ENCODE measurements around the gene CCDC183. TPM values are rescaled to one million over a fixed set of nuclear protein-coding genes. Genes with fewer than 3 reads are reported as not detected.

The CCDC183 gene
- total and polyA plus RNA-seq, 10 of the 15 experiments (the other 5 are each of a cell fraction or from before 2014, with no cell fraction given), result 0.04 to 1.2 (median 0.55) TPM; not detected in 5

DNA sequence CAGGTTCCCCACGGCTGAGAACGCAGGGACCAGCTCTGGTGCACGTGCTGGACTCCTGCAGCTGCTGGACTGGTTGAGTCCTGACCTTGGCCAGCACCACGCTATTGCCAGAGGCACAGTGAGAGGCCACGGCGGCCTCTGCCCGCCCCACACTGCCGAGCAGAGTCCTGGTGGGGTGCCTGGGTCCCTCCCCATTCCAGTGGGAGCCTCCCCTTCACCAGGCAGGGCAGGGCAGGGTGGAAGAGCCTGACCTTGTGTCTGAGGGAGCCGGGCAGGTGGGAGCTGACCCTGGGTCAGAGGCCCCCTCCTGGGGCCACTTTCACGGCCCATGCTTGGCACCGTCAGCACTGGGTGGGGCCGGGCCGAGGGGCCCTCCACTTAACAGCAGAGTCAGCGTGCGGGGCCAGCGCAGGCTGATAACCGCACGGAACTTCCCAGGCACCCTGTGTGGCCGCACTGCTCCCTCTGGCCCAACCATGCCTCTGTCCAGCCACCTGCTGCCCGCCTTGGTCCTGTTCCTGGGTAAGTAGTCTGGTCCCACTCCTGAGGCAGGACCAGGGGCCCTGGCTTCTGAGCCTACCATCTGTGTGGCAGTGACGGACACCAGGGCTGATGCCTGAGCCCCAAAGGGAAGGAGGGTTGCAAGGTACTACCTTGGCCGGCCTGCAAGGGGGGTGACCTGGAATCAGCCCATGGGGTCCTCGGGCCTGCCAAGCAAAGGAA, 56.0 kb downstream of the CCDC183 start, which contains the start of gene MAMDC4:
Gene MAMDC4, plus strand, starts transcription at position 406 of the 723 bp plus-strand sequence. Its CDS starts 71 bp downstream, at position 477.
- SMC1A ChIA-PET (ENCODE audit: uncharacterized antibody, unreplicated experiment), result no interaction called here
- H3K27ac ChIP-seq (ENCODE audit: control insufficient read depth, insufficient read depth), result no peak within 1 kb of the TSS
- H3K27me3 ChIP-seq (replicated peaks in 1 of 2; ENCODE audit: control insufficient read depth in 2 of 2, insufficient read depth in 2 of 2, low read length in 1 of 2), result no peaks in the 10 kb centered on the region
- ATAC-seq (no peak), FAIRE-seq (no peak), DNase-seq (ENCODE audit: low read depth, low spot score) (no peak)
- H3K4me2 ChIP-seq (ENCODE audit: control insufficient read depth, insufficient read depth), result no peak within 1 kb of the TSS
- H3K4me1 ChIP-seq (ENCODE audit: control insufficient read depth, insufficient read depth, low read length), result peaks cover 7% of the 10 kb centered on the region
- H4K20me1 ChIP-seq (ENCODE audit: control insufficient read depth, insufficient read depth), result no peaks in the 10 kb centered on the region; the same call in 1 of the 2 replicates
- H3K4me3 ChIP-seq, result no peak within 1 kb of the TSS
- no peak within 1 kb of the TSS for H2AFZ ChIP-seq (ENCODE audit: control insufficient read depth, low read depth, low read length)
- intact Hi-C loops (cut with micrococcal nuclease; ENCODE audit: unreplicated experiment) (loop anchor here (5.0 kb wide), 1 partner anchor 90 kb away; the partner anchor contains the start of gene FBXW5), in situ Hi-C loops (cut with MboI) (no loop called here)
- H3K79me2 ChIP-seq (ENCODE audit: control insufficient read depth, insufficient read depth, low read length), result peaks cover 10% of the 10 kb centered on the region; the same call in 1 of the 2 replicates
- RAD21 ChIA-PET (ENCODE audit: unreplicated experiment), result no interaction called here
- no peak within 1 kb of the TSS for H3K9ac ChIP-seq (ENCODE audit: control insufficient read depth, insufficient read depth, low read length)
- CTCF ChIA-PET, result interaction anchor here (0.6 to 1.2 kb wide), 2 partner anchors 46 to 55 kb away, joined by 3 to 4 read pairs; no protein-coding TSS in a partner anchor
- POLR2A ChIA-PET, result interaction anchor here (1.0 kb wide), 1 partner anchor 39 kb away, joined by 3 read pairs; no protein-coding TSS in a partner anchor
- WGBS (ENCODE audit: insufficient coverage, insufficient replicate concordance, low lambda C conversion rate, missing lambda C conversion rate), result 76% methylated on average over 23 of the region's 23 CpGs
- TF ChIP-seq SIX5 (IDR thresholded peaks at IDR 0.05; ENCODE audit: low read depth, low read length, severe bottlenecking), result no peak
- TF ChIP-seq REST (IDR thresholded peaks at IDR 0.05; ENCODE audit: low read depth, low read length), result no peak
- TF ChIP-seq PML (IDR thresholded peaks at IDR 0.05; ENCODE audit: low read length), result no peak
- no peak for TF ChIP-seq E2F4 (IDR thresholded peaks at IDR 0.05; ENCODE audit: low read depth, low read length)
- TF ChIP-seq TCF7 (IDR thresholded peaks at IDR 0.05; ENCODE audit: borderline replicate concordance), result no peak
- no peak for TF ChIP-seq NFYB (IDR thresholded peaks at IDR 0.05; ENCODE audit: insufficient read depth, low read depth, low read length)
- TF ChIP-seq POLR2A (IDR thresholded peaks at IDR 0.05; ENCODE audit: low read depth, low read length), result peak; percentile 57; the same call in 1 of the 2 replicates
- no peak for TF ChIP-seq IRF3 (IDR thresholded peaks at IDR 0.05)
- H3K9me3 ChIP-seq (replicated peaks; ENCODE audit: control insufficient read depth, insufficient read depth, low read length), result no peaks in the 10 kb centered on the region; the same call in 2 of the 3 replicates
- BruUV-seq (replicated peaks), result no TSS peak
- H3K36me3 ChIP-seq (ENCODE audit: control insufficient read depth in 2 of 2, insufficient read depth in 2 of 2, low read length in 1 of 2), result peaks cover 4 to 8% of the 10 kb centered on the region in 2 experiments; a peak in 3 of 4 replicates
